GM18867 (cell line): Measurements from ENCODE around the gene BRK1.
"Not testable (repeated sequence)": the region's sequence is repeated elsewhere in the genome, so short reads cannot be mapped to it uniquely, and the experiment has no call there.

Experiments used
- ATAC-seq: cut with Tn5 transposase; IDR thresholded peaks from one replicate; pipeline ENCODE4 v1.9.1; 2021; ENCODE audit warnings: mild to moderate bottlenecking, moderate library complexity; ENCODE audit not compliant: unreplicated experiment

The BRK1 gene

DNA sequence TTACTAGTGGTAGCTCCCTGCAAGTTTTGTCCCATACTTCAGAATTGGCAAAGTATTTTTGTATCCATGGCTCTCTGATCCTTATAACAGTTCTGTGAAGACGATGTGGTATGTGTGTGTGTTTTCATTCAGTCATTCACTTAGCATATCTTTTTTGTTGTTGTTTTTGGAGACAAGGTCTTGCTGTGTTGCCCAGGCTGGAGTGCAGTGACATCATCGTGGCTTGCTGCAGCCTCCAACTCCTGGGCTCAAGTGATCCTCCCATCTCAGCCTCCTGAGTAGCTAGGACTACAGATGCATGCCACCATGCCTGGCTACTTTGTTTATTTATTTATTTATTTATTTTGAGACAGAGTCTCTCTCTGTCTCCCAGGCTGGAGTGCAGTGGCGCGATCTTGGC is 60.7 kb downstream of the BRK1 start:
- not testable (repeated sequence) for ATAC-seq
